Measurements from ENCODE around the gene PROK1.

- TF ChIP-seq CTCF (IDR thresholded peaks at IDR 0.05 in 2 of 3, conservative IDR thresholded peaks at IDR 0.05 in 1 of 3; ENCODE audit: borderline replicate concordance in 1 of 3, insufficient read depth in 1 of 3, low read depth in 2 of 3, low read length in 2 of 3) (no peak), EZH2 (IDR thresholded peaks at IDR 0.05) (no peak), YY1 (IDR thresholded peaks at IDR 0.05; ENCODE audit: extremely low read depth, insufficient replicate concordance, low read depth, low read length) (no peak), POLR2AphosphoS5 (IDR thresholded peaks at IDR 0.05; ENCODE audit: low read depth, low read length) (no peak), POLR2A (IDR thresholded peaks at IDR 0.05; ENCODE audit: borderline replicate concordance, extremely low read depth, insufficient read depth, insufficient read length) (no peak), MAX (IDR thresholded peaks at IDR 0.05) (no peak), SP1 (IDR thresholded peaks at IDR 0.05; ENCODE audit: low read depth) (no peak), ZBTB33 (IDR thresholded peaks at IDR 0.05; ENCODE audit: extremely low read depth, insufficient replicate concordance, low read length) (no peak)
Observed at GRCh38 chr1:110449661-110450651, 993 bp upstream of the PROK1 start.

All from HCT116 (cell line).